HG03064 (cell line): ENCODE measurements around the gene SLAMF8.

Source experiments
- ATAC-seq: cut with Tn5 transposase; IDR thresholded peaks from one replicate; pipeline ENCODE4 v1.9.1; 2021; ENCODE audit warnings: low read depth; ENCODE audit not compliant: unreplicated experiment

The SLAMF8 gene

GRCh38 chr1:159868766-159869165 lies 42.1 kb downstream of the SLAMF8 start:
- ATAC-seq: no peak

DNA sequence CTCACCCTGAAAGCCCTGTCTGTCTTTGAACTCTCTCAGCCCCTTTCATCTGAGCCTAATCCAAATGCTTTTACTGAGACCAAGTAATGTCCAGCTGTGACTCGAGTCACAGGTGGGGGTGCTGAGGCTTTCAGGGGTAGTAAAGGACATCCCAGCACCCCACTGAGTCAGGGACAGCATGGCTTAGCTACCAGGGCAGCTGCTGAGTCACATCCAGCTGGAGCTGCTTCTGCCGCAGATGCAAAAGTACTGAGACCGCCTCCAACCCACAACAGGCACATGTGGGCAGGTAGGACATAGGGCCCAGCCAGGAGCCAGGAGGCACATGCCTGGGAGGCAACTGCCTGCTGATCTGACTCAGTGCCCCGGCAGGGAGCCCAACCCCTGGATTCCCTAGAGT lies 42.5 kb downstream of the SLAMF8 start:
- no peak for ATAC-seq

DNA sequence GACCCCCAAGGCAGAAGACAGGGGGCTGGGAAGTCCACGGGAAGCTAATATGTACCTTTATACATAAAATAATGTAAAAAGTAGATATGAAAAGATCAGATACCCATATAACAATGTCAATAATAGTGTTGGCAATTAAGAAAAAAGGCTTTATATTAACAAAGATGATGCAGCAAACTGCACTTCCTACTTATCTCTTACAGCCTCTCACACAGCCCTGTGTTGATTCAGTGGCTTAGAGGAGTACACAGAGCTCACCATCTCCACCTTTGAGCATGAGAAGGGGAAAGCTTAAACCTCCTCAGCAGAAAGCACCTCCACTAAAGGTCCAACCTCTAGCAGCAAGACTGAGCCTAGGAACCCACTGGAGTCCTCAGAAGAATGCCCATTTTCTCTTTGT lies 42.9 kb downstream of the SLAMF8 start:
- no peak for ATAC-seq

DNA sequence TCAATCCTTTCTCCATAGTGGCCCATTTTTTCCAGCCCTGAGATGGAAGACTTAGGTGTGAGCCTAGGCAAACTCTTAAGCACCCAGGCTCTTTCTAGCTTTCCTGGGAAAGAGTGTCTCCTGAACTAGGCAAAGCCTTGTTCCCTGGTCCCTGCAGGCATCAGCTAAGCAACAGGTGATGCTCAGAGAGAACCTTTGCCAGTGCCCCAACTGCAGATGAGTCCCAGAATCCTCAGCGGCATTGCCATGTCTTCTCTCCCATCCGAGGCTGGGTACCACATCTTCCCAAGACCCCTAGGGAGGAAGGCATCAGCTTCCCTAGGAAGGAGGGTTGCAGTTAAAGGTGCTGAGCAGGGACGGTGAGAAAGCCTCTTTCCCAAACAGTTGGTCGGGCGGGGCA lies 44.0 kb downstream of the SLAMF8 start:
- no peak for ATAC-seq

DNA sequence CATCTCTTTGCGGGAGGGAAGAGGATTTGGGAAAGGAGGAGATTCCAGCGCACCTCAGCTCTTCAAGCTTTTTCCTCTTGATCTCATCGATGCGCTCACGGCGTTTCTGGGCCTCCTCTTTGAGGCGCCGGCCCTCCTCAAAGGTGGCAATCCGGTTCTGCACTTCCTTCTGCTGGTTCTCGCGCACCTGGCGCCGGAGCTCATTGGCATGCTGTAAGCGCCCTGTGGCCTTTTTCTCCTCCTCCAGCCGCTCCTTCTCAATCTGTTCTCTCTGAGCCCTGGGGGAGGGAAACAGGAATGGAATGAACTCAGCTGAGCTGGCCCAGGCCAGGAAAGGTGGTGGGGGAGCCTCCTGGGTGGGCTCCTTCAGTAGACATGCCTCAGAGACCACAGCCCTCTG lies 46.2 kb downstream of the SLAMF8 start:
- no peak for ATAC-seq

GRCh38 chr1:159873530-159874143 lies 47.0 kb downstream of the SLAMF8 start:
- no peak for ATAC-seq

DNA sequence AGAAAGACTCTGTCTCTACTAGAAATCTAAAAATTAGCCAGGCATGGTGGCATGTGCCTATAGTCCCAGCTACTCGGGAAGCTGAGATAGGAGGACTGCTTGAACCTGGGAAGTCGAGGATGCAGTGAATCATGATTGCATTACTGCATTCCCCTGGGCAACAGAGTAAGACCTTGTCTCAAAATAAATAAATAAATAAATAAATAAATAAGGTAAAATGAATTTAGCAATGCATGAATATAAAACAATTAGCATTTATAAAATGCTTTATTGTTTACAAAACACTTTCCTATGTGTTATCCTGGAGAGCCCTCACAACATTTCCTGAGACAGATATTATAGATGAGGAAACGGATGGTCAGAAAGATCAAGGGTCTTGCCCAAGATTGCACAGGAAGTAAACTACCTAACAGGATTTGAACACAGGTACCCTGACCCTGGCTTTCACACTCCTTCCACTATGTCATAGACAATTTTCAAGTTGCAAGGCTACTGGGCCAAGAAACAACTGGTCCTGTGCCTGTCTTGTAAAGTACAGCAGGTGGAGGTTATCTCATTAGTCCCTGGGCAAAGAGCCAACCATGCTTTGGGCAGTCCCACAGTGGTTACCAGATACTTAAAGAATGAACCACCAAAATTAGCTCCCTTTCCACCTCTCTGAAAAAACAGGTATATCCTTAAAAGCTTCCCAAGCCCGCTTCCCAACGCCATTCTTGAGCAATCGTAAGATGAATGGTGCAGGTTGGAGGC lies 51.2 kb downstream of the SLAMF8 start:
- ATAC-seq: no peak

GRCh38 chr1:159879136-159879535 lies 52.5 kb downstream of the SLAMF8 start:
- ATAC-seq: no peak

GRCh38 chr1:159879977-159880376 lies 53.3 kb downstream of the SLAMF8 start:
- no peak for ATAC-seq

DNA sequence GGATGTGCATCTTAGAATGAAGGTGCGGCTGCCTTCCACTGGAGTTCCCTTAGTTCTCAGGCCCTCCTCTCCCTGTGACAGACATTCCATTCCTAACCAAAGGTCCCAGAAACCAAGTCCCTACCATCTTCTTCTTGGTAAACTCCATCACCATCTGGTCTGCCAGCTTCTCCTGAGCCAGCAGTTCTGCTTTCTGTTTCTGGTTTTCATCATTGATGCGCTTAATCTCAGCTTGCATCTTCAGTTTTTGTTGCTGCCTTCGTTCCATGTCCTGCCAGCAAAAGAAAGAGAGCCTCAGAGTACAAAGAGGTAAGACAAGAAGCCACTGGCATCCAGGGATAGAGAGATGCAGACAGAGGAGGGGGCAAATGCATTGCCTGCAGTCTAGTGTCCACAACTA lies 53.8 kb downstream of the SLAMF8 start:
- ATAC-seq: no peak

- no peak for ATAC-seq
Measured at GRCh38 chr1:159881622-159882526, 55.2 kb downstream of the SLAMF8 start.

DNA sequence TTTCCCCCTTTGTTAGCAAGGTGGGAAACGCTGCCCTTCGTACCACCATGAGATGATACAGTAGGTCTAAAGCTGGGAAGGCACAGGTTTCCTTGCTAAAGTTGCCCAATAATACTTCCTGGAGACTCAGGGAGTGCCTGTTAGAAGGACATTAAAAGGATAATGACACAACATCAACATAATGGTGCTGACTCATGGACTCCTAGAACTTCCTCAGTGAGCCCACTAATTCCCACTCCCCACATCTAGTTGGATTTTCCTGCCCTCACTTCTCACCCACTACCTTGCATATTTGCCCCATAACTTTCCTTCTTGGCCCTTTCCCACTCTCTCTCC lies 55.8 kb downstream of the SLAMF8 start:
- ATAC-seq: no peak

GRCh38 chr1:159883134-159883533 lies 56.5 kb downstream of the SLAMF8 start:
- no peak for ATAC-seq

DNA sequence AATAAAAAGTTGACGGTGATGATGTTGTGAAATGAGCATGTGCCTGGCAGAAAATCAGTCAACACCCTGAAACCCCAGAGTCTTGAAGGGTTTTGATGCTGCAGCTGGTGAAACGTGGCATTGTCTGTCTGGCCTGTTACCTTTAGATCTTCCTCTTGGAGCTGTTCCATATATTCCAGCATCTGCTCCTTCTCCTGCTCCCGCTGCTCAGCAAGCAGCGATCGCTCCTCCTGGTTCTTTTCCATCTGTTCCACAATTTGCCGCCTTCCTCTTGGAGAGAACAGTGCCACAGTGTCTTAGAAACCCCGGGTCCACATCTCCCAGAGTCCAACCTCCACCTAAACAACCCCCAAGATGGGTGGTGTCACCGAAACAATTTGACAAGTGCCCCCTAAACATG lies 57.6 kb downstream of the SLAMF8 start:
- no peak for ATAC-seq
